ENCODE results near the gene OXGR1. TPM values are rescaled to one million over a fixed set of nuclear protein-coding genes. Genes with fewer than 3 reads are reported as not detected.

OXGR1 gene
- total RNA-seq, 1 experiment from 2014 or later, result not detected

DNA sequence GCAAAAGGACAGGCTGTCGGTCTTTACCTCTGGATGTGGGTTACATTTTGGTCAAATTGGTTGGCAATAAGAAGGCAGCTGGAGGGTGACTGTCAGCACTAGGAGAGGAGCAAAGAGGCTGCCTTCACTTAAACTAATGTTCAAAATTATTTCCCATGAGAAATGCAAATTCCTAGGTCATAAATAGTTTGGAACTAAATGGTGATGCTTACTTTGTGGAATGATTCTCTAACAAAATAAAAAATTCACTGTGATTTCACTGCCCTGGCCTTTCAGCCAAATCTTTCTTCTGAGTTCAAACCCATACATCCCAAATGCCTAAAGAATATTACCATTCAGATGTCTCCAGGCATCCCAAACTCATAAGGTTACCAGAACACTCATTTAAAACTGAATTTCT, 25.0 kb upstream of the OXGR1 start:
- Histone ChIP-seq H3T11ph (ENCODE audit: low read length) (no peak overlapping the region), H3K9me3 (ENCODE audit: control insufficient read depth, low read depth, low read length) (no peaks in the 10 kb centered on the region), H2AK5ac (ENCODE audit: insufficient read length, low read length) (no peak overlapping the region), H3K23ac (ENCODE audit: insufficient read length, low read depth, low read length) (no peak overlapping the region), H3K23me2 (ENCODE audit: insufficient read length, low read depth, low read length, poor library complexity, severe bottlenecking) (no peaks in the 10 kb centered on the region), H2BK5ac (ENCODE audit: insufficient read length, low read length) (no peak overlapping the region), H2BK20ac (ENCODE audit: low read depth, low read length, poor library complexity, severe bottlenecking) (no peak overlapping the region), H2BK12ac (ENCODE audit: insufficient read length, low read depth, low read length) (no peak overlapping the region), H4K20me1 (ENCODE audit: control insufficient read depth, insufficient read depth, insufficient read length) (no peaks in the 10 kb centered on the region), H3K4ac (ENCODE audit: low read depth, low read length) (no peak overlapping the region), H4K8ac (replicated peaks; ENCODE audit: insufficient read length, low read depth, low read length) (no peak overlapping the region), H3K79me2 (ENCODE audit: insufficient read depth, low read length) (no peaks in the 10 kb centered on the region), H3K56ac (ENCODE audit: insufficient read length, low read depth, low read length) (no peak overlapping the region), H3K14ac (ENCODE audit: insufficient read depth, low read length) (no peak overlapping the region), H3K27me3 (ENCODE audit: insufficient read depth, low read length) (no peaks in the 10 kb centered on the region), H2BK120ac (ENCODE audit: low read depth, low read length, poor library complexity, severe bottlenecking) (no peak overlapping the region), H4K5ac (ENCODE audit: insufficient read length, low read depth, low read length) (no peak overlapping the region), H2BK15ac (ENCODE audit: low read depth, low read length) (no peak overlapping the region), H2AFZ (ENCODE audit: low read length) (no peak overlapping the region), H3K18ac (ENCODE audit: insufficient read length, low read depth, low read length) (no peak overlapping the region), H4K91ac (ENCODE audit: insufficient read length, low read depth, low read length) (no peak overlapping the region), H3K79me1 (ENCODE audit: insufficient read depth, low read depth, low read length, poor library complexity, severe bottlenecking) (no peaks in the 10 kb centered on the region), H3K9ac (ENCODE audit: extremely low read depth, insufficient read length, low read length) (no peak overlapping the region), H3K4me2 (ENCODE audit: insufficient read depth, insufficient read length, low read length) (no peak overlapping the region), H3K27ac (ENCODE audit: insufficient read length, low read depth, low read length) (no peak overlapping the region), H3K4me1 (ENCODE audit: insufficient read depth, low read length) (no peaks in the 10 kb centered on the region)
- Mint-ChIP-seq H3K4me3 (no peak overlapping the region), H3K9me3 (no peaks in the 10 kb centered on the region), H3K4me1 (peaks cover 4 to 7% of the 10 kb centered on the region in 2 experiments), H3K36me3 (ENCODE audit: insufficient read depth in 1 of 3, low read depth in 3 of 3) (no peaks in the 10 kb centered on the region), H3K27ac (no peak overlapping the region), H3K27me3 (ENCODE audit: low read depth) (peaks cover 54% of the 10 kb centered on the region)
- DNase-seq, result no peak
- TF ChIP-seq, protein P1, sequence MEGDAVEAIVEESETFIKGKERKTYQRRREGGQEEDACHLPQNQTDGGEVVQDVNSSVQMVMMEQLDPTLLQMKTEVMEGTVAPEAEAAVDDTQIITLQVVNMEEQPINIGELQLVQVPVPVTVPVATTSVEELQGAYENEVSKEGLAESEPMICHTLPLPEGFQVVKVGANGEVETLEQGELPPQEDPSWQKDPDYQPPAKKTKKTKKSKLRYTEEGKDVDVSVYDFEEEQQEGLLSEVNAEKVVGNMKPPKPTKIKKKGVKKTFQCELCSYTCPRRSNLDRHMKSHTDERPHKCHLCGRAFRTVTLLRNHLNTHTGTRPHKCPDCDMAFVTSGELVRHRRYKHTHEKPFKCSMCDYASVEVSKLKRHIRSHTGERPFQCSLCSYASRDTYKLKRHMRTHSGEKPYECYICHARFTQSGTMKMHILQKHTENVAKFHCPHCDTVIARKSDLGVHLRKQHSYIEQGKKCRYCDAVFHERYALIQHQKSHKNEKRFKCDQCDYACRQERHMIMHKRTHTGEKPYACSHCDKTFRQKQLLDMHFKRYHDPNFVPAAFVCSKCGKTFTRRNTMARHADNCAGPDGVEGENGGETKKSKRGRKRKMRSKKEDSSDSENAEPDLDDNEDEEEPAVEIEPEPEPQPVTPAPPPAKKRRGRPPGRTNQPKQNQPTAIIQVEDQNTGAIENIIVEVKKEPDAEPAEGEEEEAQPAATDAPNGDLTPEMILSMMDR (conservative IDR thresholded peaks at IDR 0.05), result no peak
- WGBS (ENCODE audit: extremely low coverage, insufficient read length, low lambda C conversion rate), result no CpG with 5 or more reads among the region's 1 CpG

Data from H9 (cell line).